Muscle layer of duodenum (tissue), 2 donors: ENCODE results near the gene RALGAPA2.

Source experiments
- H3K27ac ChIP-seq: one replicate; pipeline ENCODE4 v1.7.0; 2013; ENCODE audit warnings: mild to moderate bottlenecking, low read length
- H3K27me3 ChIP-seq: one replicate; pipeline ENCODE4 v1.7.0; 2013; ENCODE audit warnings: low read depth, mild to moderate bottlenecking, control low read depth, low read length
- H3K36me3 ChIP-seq, 2 donors: one replicate each; pipeline ENCODE4 v1.7.0; 2013; ENCODE audit warnings: low read length in 2 of 2, control low read depth in 1 of 2, mild to moderate bottlenecking in 1 of 2; ENCODE audit not compliant: insufficient read depth in 2 of 2, control insufficient read depth in 1 of 2
- H3K4me1 ChIP-seq, 2 donors: one replicate each; pipeline ENCODE4 v1.7.0; 2013; ENCODE audit warnings: low read length in 2 of 2, mild to moderate bottlenecking in 2 of 2, control low read depth in 1 of 2, moderate library complexity in 1 of 2; ENCODE audit not compliant: insufficient read depth in 2 of 2, control insufficient read depth in 1 of 2
- H3K4me3 ChIP-seq, 2 donors: one replicate each; pipeline ENCODE4 v1.7.0; 2013; ENCODE audit warnings: low read length in 2 of 2, low read depth in 1 of 2, mild to moderate bottlenecking in 1 of 2
- H3K9me3 ChIP-seq, 2 donors: one replicate each; pipeline ENCODE4 v1.7.0; 2013; ENCODE audit warnings: low read length in 2 of 2, control low read depth in 1 of 2, mild to moderate bottlenecking in 1 of 2; ENCODE audit not compliant: control insufficient read depth in 1 of 2
- donor health status: healthy.

Gene RALGAPA2

DNA sequence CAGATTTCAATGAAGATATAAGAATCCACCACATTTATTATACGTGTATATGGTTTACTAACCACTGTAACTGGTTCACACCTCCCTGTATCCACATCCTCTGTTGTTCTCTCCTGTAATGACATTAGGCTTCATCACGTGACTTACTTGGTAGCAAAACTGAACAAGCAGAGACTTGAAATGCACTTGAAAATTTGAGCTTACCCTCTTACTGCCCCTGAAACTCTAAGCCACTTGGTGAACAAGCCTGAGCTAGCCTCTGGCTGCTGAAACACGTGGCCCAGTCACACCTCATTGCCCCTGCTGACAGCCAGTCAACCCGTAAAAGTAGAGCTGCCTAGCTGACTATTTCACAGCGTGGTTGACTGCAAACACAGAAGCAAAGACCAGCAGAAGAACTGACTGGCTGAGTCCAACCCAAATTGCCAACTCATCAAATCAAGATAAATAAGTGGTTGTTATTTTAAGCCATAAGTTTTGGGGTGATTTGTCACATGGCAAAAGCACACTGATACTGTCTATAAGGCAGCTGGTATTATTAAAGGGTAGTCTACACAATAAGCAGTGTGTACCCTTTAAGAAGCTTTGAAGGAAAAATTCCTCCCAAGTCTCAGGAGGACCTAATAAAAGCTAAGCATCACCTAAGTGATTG lies 109.0 kb downstream of the RALGAPA2 start:
- Histone ChIP-seq H3K36me3 (peaks cover 3 to 25% of the 10 kb centered on the region in 2 donors), H3K9me3 (no peaks in the 10 kb centered on the region), H3K4me1 (no peaks in the 10 kb centered on the region), H3K27me3 (no peaks in the 10 kb centered on the region), H3K4me3 (no peak overlapping the region), H3K27ac (no peak overlapping the region)

DNA sequence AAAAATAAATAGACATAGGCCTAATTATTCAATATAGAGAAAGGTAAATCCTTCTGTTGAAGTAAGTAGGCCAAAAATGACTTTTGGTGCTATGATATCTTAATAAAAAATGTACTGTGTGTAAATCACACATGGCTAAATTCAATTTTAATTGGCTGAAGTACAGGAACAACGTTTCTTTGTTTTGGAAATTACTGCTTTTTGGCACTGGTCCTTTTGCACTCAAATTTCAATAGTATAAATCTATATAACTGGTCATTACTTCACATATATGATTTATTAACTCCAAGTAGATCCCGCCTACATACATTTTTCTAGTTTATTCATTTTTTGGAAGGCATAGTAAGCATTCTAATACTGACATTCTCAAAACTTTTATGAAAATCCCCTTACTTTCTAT lies 114.5 kb downstream of the RALGAPA2 start:
- peaks cover 0 to 8% of the 10 kb centered on the region in 2 donors for H3K4me1 ChIP-seq
- H3K27ac ChIP-seq, result no peak overlapping the region
- H3K4me3 ChIP-seq, result no peak overlapping the region
- peaks cover 6 to 21% of the 10 kb centered on the region in 2 donors for H3K36me3 ChIP-seq
- no peaks in the 10 kb centered on the region for H3K9me3 ChIP-seq
- H3K27me3 ChIP-seq, result no peaks in the 10 kb centered on the region

DNA sequence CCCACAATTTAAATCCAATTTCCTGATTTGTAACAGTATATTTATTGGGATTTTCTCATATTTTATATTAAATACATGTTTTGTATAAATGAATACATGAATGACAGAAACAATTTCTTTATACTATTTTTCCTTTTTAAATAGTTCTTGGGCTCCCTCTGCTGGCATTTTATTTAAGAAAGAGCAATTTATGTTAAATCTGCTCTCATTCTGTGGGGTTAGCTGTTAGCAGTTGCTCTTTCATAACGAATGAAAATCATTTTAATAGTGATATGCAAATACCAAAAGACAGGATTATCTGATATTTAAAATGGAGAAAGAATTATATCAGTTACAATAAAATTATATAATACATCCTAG lies 118.3 kb downstream of the RALGAPA2 start:
- no peak overlapping the region for H3K4me3 ChIP-seq
- no peaks in the 10 kb centered on the region for H3K27me3 ChIP-seq
- H3K36me3 ChIP-seq, result peaks cover 9 to 11% of the 10 kb centered on the region in 2 donors
- no peaks in the 10 kb centered on the region for H3K9me3 ChIP-seq
- H3K27ac ChIP-seq, result no peak overlapping the region
- peaks cover 0 to 9% of the 10 kb centered on the region in 2 donors for H3K4me1 ChIP-seq

DNA sequence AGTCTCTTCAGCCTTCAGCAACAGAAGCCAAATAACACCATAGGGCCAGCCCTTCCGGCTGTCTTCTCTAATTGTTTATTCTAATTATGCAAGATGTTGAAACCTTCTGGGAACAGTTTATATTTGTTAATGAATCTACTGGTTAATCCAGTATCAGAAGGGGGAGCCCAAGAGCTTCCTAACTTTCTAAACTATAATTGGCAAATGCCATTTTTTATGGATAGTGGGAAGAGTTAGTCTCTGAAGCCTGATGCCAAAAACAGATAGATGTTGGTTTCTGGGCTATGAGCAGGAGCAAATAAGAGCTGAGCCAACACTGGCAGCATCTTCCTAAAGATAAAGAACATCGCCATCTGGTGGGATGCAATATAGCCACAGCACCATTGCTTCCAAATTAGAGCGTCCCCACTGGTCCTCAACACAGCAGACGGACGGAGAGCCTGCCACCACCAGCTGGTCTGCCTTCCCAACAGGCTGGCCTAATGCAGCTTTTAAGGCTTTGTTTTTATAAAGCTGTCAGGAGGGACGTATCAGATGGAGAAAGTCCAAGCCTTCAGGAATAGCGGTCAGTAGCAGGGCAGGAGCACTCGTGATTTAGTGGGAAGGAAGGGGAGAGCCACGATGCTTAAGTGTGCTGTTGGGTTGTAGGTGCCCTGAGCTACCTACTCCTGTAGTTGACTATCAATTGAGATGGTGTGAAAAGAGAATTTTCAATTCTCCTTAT lies 118.8 kb downstream of the RALGAPA2 start:
- H3K27me3 ChIP-seq, result no peaks in the 10 kb centered on the region
- no peaks in the 10 kb centered on the region for H3K9me3 ChIP-seq
- H3K4me1 ChIP-seq, result peaks cover 0 to 9% of the 10 kb centered on the region in 2 donors
- H3K4me3 ChIP-seq, result no peak overlapping the region
- H3K27ac ChIP-seq, result no peak overlapping the region
- H3K36me3 ChIP-seq, result peaks cover 3 to 9% of the 10 kb centered on the region in 2 donors

DNA sequence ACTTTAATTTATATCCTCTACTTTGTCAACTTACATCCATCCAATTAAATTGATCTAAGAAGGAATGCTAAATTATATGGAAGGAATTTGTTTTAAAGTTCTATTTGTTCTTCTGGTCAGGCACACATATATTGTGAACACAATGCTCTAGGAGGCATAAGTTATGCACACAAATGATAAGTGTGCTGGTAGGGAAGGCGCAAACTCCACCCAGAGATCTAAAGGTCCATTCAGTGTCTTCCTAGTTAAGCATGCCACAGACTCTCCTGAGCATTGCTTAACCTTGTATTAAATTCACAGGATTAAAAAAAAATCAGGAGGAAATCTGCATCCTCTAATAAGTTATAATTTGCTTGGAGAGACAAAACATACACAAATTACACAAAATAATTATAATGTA lies 127.3 kb downstream of the RALGAPA2 start:
- Histone ChIP-seq H3K4me3 (no peak overlapping the region), H3K9me3 (no peaks in the 10 kb centered on the region), H3K4me1 (no peaks in the 10 kb centered on the region), H3K27me3 (no peaks in the 10 kb centered on the region), H3K27ac (no peak overlapping the region), H3K36me3 (peaks cover 38 to 52% of the 10 kb centered on the region in 2 donors)

DNA sequence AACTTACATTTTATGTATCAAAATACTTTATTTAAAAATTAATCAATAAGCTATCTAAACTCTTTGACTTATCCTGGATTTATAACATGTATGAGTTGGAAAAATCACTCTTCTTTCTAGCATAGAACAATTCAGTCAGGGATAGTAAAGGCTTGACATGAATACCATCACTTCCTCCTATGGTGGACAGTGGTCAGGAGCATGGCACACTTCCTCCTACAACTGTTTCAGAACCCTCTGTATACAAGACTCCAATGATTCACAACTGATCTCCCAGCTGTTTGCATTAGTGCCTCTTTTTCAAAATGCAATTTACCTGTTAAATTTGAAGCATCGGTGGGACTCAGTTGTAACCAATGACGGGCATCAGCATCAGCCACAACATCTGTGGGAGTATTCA lies 129.7 kb downstream of the RALGAPA2 start:
- Histone ChIP-seq H3K9me3 (no peaks in the 10 kb centered on the region), H3K4me3 (no peak overlapping the region), H3K27me3 (no peaks in the 10 kb centered on the region), H3K27ac (no peak overlapping the region), H3K4me1 (no peaks in the 10 kb centered on the region), H3K36me3 (peaks cover 45 to 53% of the 10 kb centered on the region in 2 donors)

DNA sequence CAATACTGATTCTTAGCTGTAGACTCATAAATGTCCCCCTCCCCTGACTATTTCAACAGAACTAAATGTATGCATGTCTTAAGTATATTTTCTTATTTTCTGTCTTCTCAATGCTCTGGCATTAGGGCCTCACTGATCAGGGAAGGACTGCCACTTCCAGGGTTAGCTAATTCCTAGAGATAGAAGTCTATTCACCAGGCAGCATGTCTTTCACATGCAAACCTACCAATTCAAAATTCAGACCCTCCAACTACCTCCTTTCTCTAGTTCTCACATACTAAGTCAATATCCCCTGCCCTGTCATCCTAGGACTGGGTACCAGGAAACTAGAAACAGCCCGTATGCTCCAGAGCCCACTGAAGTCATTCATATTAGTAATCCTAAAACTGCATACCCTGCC lies 132.3 kb downstream of the RALGAPA2 start:
- Histone ChIP-seq H3K27me3 (no peaks in the 10 kb centered on the region), H3K4me3 (no peak overlapping the region), H3K9me3 (no peaks in the 10 kb centered on the region), H3K4me1 (no peaks in the 10 kb centered on the region), H3K36me3 (peaks cover 41 to 49% of the 10 kb centered on the region in 2 donors), H3K27ac (no peak overlapping the region)

DNA sequence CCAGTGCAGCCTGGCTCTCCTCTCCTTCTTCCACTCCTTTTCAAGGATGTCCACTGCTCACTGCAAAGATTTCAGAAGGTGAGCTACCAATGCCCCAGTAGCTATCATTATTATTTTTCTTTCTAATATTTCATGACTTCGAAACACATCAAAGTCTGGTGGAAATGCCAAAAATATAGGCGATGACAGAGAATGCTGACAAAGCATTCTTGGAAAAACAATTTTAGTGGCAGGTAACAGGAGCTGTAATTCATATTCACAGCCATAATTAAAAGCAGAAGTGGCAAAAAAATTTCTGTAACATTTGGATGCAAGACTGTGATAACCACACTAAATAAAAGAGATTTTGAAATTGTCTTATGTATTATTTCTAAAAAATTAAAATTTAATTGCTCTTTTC lies 133.6 kb downstream of the RALGAPA2 start:
- Histone ChIP-seq H3K27ac (no peak overlapping the region), H3K36me3 (peaks cover 35 to 44% of the 10 kb centered on the region in 2 donors), H3K4me1 (no peaks in the 10 kb centered on the region), H3K4me3 (no peak overlapping the region), H3K27me3 (no peaks in the 10 kb centered on the region), H3K9me3 (no peaks in the 10 kb centered on the region)

DNA sequence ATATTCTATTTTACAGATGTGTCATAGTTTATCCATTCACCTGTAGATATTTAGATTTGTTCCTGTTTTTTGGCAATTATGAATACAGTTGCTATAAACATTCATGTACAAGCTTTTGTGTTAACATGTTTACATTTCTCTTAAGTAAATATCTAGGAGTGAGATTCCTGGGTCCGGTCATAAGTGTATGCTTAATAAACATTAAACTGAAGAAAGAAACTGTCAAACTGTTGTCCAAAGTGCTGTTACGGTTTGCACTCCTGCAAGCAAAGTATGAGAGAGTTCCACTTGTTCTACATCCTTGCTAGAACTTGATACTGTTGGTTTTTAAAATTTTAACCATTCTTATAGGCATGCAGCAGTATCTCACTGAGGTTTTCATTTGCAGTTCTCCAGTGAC lies 138.6 kb downstream of the RALGAPA2 start:
- Histone ChIP-seq H3K27ac (no peak overlapping the region), H3K4me3 (no peak overlapping the region), H3K4me1 (no peaks in the 10 kb centered on the region), H3K27me3 (no peaks in the 10 kb centered on the region), H3K36me3 (peaks cover 35 to 36% of the 10 kb centered on the region in 2 donors), H3K9me3 (no peaks in the 10 kb centered on the region)

DNA sequence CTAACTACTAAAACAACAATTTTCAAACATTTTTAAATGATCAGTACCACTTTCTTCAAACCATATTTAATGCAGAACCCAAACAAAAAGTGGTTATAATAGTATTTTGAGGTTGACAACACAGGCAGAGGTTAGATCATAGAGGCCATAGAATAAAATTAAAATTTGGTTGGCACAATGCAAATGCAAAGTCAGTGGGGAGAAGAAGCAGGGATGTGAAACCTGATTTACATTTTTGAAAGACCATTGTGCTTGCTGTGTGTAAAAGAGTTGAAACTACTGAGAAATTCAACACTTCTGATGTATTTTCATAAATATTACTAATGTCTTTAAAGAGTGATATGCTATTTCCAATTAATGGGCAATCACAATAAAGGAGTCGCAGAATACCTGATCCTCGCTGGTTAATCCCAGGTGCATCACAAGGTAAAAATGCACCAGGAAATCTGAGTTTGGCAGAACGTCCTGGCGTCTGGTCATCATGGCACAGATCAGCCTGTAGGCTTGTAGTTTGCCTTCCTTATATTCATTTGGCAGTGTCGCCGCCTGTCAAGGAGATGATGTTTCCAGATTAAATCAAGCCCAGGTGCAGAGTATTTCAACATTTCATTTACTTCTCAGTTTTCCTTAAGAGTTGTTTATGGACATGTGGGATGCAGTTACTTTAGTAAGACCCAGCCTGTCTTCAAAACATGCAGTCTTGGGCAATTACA lies 141.2 kb downstream of the RALGAPA2 start:
- no peaks in the 10 kb centered on the region for H3K4me1 ChIP-seq
- H3K9me3 ChIP-seq, result no peaks in the 10 kb centered on the region
- no peak overlapping the region for H3K4me3 ChIP-seq
- H3K27ac ChIP-seq, result no peak overlapping the region
- H3K27me3 ChIP-seq, result no peaks in the 10 kb centered on the region
- peaks cover 26 to 32% of the 10 kb centered on the region in 2 donors for H3K36me3 ChIP-seq

DNA sequence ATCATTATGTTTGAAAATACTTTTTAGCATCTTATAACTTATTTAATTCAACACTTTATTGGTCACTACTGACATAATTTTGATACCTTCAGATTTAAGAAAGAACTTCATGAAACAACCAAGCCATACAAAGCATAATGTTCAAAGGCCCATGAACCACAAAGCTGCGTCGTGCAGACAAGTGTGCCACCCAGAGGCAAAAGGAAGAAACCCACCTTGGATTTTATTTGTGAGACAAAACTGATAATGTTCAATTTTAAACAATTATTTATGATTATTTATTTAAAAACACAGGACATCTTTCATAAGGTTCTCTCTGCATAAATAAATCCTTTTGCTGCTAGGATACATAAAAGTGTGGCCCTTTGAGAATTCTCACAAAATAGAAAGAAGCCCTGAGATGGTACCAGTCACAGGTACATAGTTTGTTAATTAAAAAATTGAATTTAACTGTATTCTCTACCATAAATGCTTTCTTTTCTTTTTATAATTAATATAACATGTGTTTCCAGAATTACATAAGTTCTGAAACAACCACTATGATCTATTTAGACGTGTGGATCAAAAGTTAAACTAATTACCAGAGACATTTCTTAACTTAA lies 143.7 kb downstream of the RALGAPA2 start:
- peaks cover 25 to 29% of the 10 kb centered on the region in 2 donors for H3K36me3 ChIP-seq
- no peaks in the 10 kb centered on the region for H3K27me3 ChIP-seq
- no peak overlapping the region for H3K27ac ChIP-seq
- no peaks in the 10 kb centered on the region for H3K9me3 ChIP-seq
- no peaks in the 10 kb centered on the region for H3K4me1 ChIP-seq
- H3K4me3 ChIP-seq, result no peak overlapping the region
